GM12891 (cell line): ENCODE measurements around the gene CLDN19.

Experiments
- POLR2A ChIP-seq: IDR thresholded peaks from 2 replicates; pipeline ENCODE4 v1.6.1; 2011; ENCODE audit warnings: low read depth, low read length, control low read depth
- POU2F2 ChIP-seq: IDR thresholded peaks from 2 replicates; pipeline ENCODE4 v1.6.1; 2011; ENCODE audit warnings: low read depth, mild to moderate bottlenecking, control low read depth, low read length, moderate library complexity

DNA sequence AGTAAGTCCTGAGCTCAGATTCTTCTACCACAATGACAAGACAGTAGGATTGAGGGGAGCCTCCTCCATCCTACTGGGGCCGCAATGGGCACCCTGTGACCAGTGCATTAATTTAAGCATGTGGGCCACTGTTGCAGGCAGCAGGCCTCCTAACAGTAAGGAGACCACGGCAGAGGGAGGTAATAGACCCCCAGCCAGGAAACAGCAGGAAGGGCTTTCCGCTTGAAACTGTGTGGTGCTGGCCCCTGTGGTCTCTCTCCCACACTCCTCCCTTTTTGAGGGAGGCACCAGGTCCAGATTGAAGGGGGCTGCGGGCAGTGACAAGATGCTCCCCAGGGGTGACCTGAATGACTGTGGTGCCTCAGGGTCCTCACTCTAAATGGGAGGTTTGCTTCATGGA, 1.7 kb upstream of the CLDN19 start:
- TF ChIP-seq POU2F2 (no peak), POLR2A (no peak)
